Endothelial cell of umbilical vein (primary cell): ENCODE measurements around the gene PIK3R4. TPM values are rescaled to one million over a fixed set of nuclear protein-coding genes. Genes with fewer than 3 reads are reported as not detected.

Source experiments
- BruUV-seq: library from RNA; stranded (reverse); fragments of 400-500 nt; replicated peaks from 2 replicates; lab custom pipeline; 2021; lab: Mats Ljungman, UMichigan
- CTCF ChIA-PET: fragments of 300-600, 350-600 bp; sonication (Branson Sonifier 250); formaldehyde crosslinking; loops from one replicate; lab custom pipeline; 2021; ENCODE audit warnings: antibody characterized with exemption, inconsistent platforms; lab: Charles Lee
- POLR2A ChIA-PET: fragments of 300-600, 350-600 bp; sonication (Branson Sonifier 250); formaldehyde crosslinking; loops from one replicate; lab custom pipeline; 2021; ENCODE audit warnings: antibody characterized with exemption, inconsistent platforms; lab: Charles Lee
- DNase-seq: peaks from one replicate; pipeline ENCODE4 v3.0.0-alpha.2; 2011; ENCODE audit warnings: low read depth, low spot score
- FAIRE-seq: peaks from 2 replicates; lab custom pipeline; 2011; peaks lifted over from hg19 to GRCh38; lab: Jason Lieb, UNC
- H2AFZ ChIP-seq: 2 replicates; pipeline ENCODE4 v1.6.0; 2012; ENCODE audit warnings: low read depth, low read length, control low read depth, inconsistent platforms
- H3K27ac ChIP-seq: 2 replicates; pipeline ENCODE4 v1.5.1; 2011; ENCODE audit warnings: low read depth, mild to moderate bottlenecking, control low read depth, low read length, moderate library complexity; ENCODE audit not compliant: insufficient read depth
- H3K27me3 ChIP-seq, 2 experiments: 2 replicates each; pipeline versions ENCODE4 v1.6.0 to v1.6.1; 2011; ENCODE audit warnings: low read length in 2 of 2, mixed read lengths in 1 of 2; ENCODE audit not compliant: control insufficient read depth in 2 of 2, insufficient read depth in 2 of 2
- H3K36me3 ChIP-seq, 2 experiments: 2 replicates in 1 of 2; 3 replicates in 1 of 2; pipeline ENCODE4 v1.5.1; 2011; ENCODE audit warnings: low read length in 2 of 2, mild to moderate bottlenecking in 1 of 2, moderate library complexity in 1 of 2; ENCODE audit not compliant: control insufficient read depth in 2 of 2, insufficient read depth in 2 of 2; ENCODE audit errors: extremely low read depth in 1 of 2
- H3K4me1 ChIP-seq: 3 replicates; pipeline ENCODE4 v1.5.1; 2011; ENCODE audit warnings: mild to moderate bottlenecking, low read length; ENCODE audit not compliant: control insufficient read depth, insufficient read depth; ENCODE audit errors: extremely low read depth
- H3K4me2 ChIP-seq: 2 replicates; pipeline ENCODE4 v1.6.1; 2011; ENCODE audit warnings: low read length, control low read depth, mixed read lengths; ENCODE audit not compliant: insufficient read depth
- H3K4me3 ChIP-seq, 3 experiments: fragments of 200-600 bp in 1 of 3; sonication (generic), shearing (Covaris generic) in 1 of 3; replicated peaks in 1 of 3; 2 replicates each; pipeline ENCODE4 v1.5.1; 2011 to 2016; ENCODE audit warnings: control low read depth in 3 of 3, low read length in 3 of 3, mild to moderate bottlenecking in 2 of 3, inconsistent platforms in 1 of 3, low read depth in 1 of 3, moderate library complexity in 1 of 3; ENCODE audit not compliant: insufficient read depth in 1 of 3
- H3K79me2 ChIP-seq: 2 replicates; pipeline ENCODE4 v1.6.0; 2012; ENCODE audit warnings: low read length, inconsistent platforms; ENCODE audit not compliant: control insufficient read depth, insufficient read depth
- H3K9ac ChIP-seq: replicated peaks from 2 replicates; pipeline ENCODE3; 2011; ENCODE audit warnings: low read length, control low read depth; ENCODE audit not compliant: insufficient read depth; ENCODE audit errors: extremely low read depth
- H3K9me1 ChIP-seq: replicated peaks from 3 replicates; pipeline ENCODE4 v1.6.0; 2011; ENCODE audit warnings: mild to moderate bottlenecking, low read length; ENCODE audit not compliant: control insufficient read depth, insufficient read depth; ENCODE audit errors: extremely low read depth
- H3K9me3 ChIP-seq: replicated peaks from 2 replicates; pipeline ENCODE4 v1.5.1; 2012; ENCODE audit warnings: low read length, inconsistent platforms; ENCODE audit not compliant: control insufficient read depth, insufficient read depth
- H4K20me1 ChIP-seq: replicated peaks from 2 replicates; pipeline ENCODE3; 2011; ENCODE audit warnings: mild to moderate bottlenecking, low read length; ENCODE audit not compliant: control insufficient read depth, insufficient read depth; ENCODE audit errors: extremely low read depth
- EZH2 ChIP-seq: IDR thresholded peaks from 2 replicates; pipeline ENCODE4 v1.6.1; 2012; ENCODE audit warnings: borderline replicate concordance, low read depth, mild to moderate bottlenecking, moderate library complexity, low read length, inconsistent platforms; ENCODE audit not compliant: severe bottlenecking
- FOS ChIP-seq: IDR thresholded peaks from 2 replicates; pipeline ENCODE4 v1.6.1; 2011; ENCODE audit warnings: mild to moderate bottlenecking, low read length, moderate library complexity, borderline replicate concordance; ENCODE audit not compliant: insufficient read depth
- GATA2 ChIP-seq: IDR thresholded peaks from 2 replicates; pipeline ENCODE4 v1.7.0; 2011; ENCODE audit warnings: low read depth, mild to moderate bottlenecking, moderate library complexity, mixed read lengths, low read length; ENCODE audit not compliant: insufficient read length, insufficient read depth
- JUN ChIP-seq: IDR thresholded peaks from 2 replicates; pipeline ENCODE4 v1.6.1; 2011; ENCODE audit warnings: borderline replicate concordance, low read depth; ENCODE audit not compliant: insufficient read length, insufficient read depth
- MYC ChIP-seq: IDR thresholded peaks from one replicate; pipeline ENCODE4 v1.6.1; 2011; ENCODE audit warnings: mild to moderate bottlenecking, low read depth, low read length
- POLR2A ChIP-seq: IDR thresholded peaks from 2 replicates; pipeline ENCODE4 v1.6.1; 2012; ENCODE audit warnings: low read depth, mild to moderate bottlenecking, control low read depth, low read length
- POLR2AphosphoS5 ChIP-seq: IDR thresholded peaks from 2 replicates; pipeline ENCODE4 v1.6.1; 2012; ENCODE audit warnings: low read depth, mild to moderate bottlenecking, control low read depth, low read length, moderate library complexity; ENCODE audit not compliant: insufficient read depth
- dilution Hi-C: fragments of 300-500 bp; cut with MboI; formaldehyde crosslinking; loops from one replicate; pipeline ENCODE4 v1.15.0; 2019; ENCODE audit warnings: low sequenced_read_pairs; ENCODE audit not compliant: extremely low pct_ligation_motif_present
- intact Hi-C: fragments of 100-400 bp; cut with micrococcal nuclease; formaldehyde crosslinking; loops from one replicate; pipeline ENCODE4 v1.10.0; 2022
- polyA plus RNA-seq, 4 experiments: library from polyadenylated mRNA; depleted of rRNA in 3 of 4; stranded (reverse) in 3 of 4; unstranded in 1 of 4; fragments of >200 nt; gene quantifications; 2 replicates each; pipeline versions ENCODE4 v1.2.1 to v1.2.3, GENCODE V29; 2011 to 2012; ENCODE audit warnings: missing spikeins in 1 of 4
- total RNA-seq: library from RNA; stranded (reverse); gene quantifications from 2 replicates; pipeline ENCODE4 v1.2.3, GENCODE V29; 2021
- TF ChIP-seq, protein P1 (sequence below), 2 donors: IDR thresholded peaks; 1 replicate in 1 of 2; 2 replicates in 1 of 2; pipeline ENCODE4 v1.5.1; 2011; ENCODE audit warnings: low read length in 2 of 2, mild to moderate bottlenecking in 2 of 2, moderate library complexity in 2 of 2, control low read depth in 1 of 2, inconsistent platforms in 1 of 2, low read depth in 1 of 2; ENCODE audit not compliant: insufficient read depth in 1 of 2; ENCODE audit errors: extremely low read depth in 1 of 2
- TF ChIP-seq, protein P2 (sequence below): IDR thresholded peaks from 2 replicates; pipeline ENCODE4 v1.6.1; 2011; ENCODE audit not compliant: insufficient read depth, insufficient read length

PIK3R4 gene
- total and polyA plus RNA-seq, 2 donors (not counting 3 experiments of a cell fraction or from before 2014, with no cell fraction given): 23.0 to 43.1 TPM

DNA sequence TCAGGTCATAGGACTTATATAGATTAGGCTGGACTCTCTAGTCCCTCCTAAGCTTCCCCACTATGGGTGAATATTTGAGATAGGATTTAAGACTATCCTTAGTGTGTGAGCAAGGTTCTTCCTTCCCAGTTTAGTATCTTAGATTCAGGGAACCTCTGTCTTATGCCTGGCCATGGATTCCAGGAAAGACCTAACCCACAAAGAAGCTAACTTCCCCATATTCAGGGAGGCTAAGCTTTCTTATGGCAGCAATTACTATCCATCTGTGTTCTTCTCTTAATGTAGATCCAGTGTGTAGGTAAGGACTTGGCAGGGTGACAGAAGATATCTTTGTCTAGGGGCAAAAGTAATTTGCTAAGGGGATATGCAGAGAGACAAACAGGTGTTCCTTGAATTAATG is 25.5 kb upstream of the PIK3R4 start:
- FAIRE-seq (no peak), DNase-seq (no peak)
- Histone ChIP-seq H3K36me3 (no peaks in the 10 kb centered on the region), H3K4me1 (no peaks in the 10 kb centered on the region), H3K4me3 (no peak overlapping the region), H3K27ac (no peak overlapping the region), H3K9ac (no peak overlapping the region), H3K79me2 (no peaks in the 10 kb centered on the region), H3K9me3 (no peaks in the 10 kb centered on the region), H3K27me3 (peaks cover 0 to 3% of the 10 kb centered on the region in 2 experiments), H4K20me1 (no peaks in the 10 kb centered on the region), H3K4me2 (no peak overlapping the region), H2AFZ (no peak overlapping the region), H3K9me1 (no peaks in the 10 kb centered on the region)
- dilution Hi-C loops: no loop called here
- TF ChIP-seq MYC (no peak), FOS (no peak), POLR2AphosphoS5 (no peak), JUN (no peak), EZH2 (no peak), POLR2A (no peak), GATA2 (no peak)
- TF ChIP-seq, protein P1, sequence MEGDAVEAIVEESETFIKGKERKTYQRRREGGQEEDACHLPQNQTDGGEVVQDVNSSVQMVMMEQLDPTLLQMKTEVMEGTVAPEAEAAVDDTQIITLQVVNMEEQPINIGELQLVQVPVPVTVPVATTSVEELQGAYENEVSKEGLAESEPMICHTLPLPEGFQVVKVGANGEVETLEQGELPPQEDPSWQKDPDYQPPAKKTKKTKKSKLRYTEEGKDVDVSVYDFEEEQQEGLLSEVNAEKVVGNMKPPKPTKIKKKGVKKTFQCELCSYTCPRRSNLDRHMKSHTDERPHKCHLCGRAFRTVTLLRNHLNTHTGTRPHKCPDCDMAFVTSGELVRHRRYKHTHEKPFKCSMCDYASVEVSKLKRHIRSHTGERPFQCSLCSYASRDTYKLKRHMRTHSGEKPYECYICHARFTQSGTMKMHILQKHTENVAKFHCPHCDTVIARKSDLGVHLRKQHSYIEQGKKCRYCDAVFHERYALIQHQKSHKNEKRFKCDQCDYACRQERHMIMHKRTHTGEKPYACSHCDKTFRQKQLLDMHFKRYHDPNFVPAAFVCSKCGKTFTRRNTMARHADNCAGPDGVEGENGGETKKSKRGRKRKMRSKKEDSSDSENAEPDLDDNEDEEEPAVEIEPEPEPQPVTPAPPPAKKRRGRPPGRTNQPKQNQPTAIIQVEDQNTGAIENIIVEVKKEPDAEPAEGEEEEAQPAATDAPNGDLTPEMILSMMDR (IDR thresholded peaks at IDR 0.05; ENCODE audit: extremely low read depth in 1 of 2, insufficient read depth in 1 of 2, low read depth in 1 of 2, low read length in 2 of 2): no peak
- TF ChIP-seq, protein P2, sequence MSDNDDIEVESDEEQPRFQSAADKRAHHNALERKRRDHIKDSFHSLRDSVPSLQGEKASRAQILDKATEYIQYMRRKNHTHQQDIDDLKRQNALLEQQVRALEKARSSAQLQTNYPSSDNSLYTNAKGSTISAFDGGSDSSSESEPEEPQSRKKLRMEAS: no peak
- POLR2A ChIA-PET: no interaction called here
- intact Hi-C loops: no loop called here
- BruUV-seq: no TSS peak
- CTCF ChIA-PET: no interaction called here
